SK-N-SH (cell line): ENCODE results near the gene PHLPP1. TPM values are rescaled to one million over a fixed set of nuclear protein-coding genes. Genes with fewer than 3 reads are reported as not detected.

ENCODE experiments used
- CTCF ChIA-PET: fragments of 300-600, 350-600 bp; formaldehyde crosslinking; extraction: SDS; loops from one replicate; lab custom pipeline; 2021; lab: Yijun Ruan, JAX
- POLR2A ChIA-PET: fragments of 350-600 bp; sonication (Branson Sonifier 250); formaldehyde crosslinking; extraction: SDS; loops from one replicate; lab custom pipeline; 2020; ENCODE audit warnings: antibody characterized with exemption, inconsistent platforms; lab: Yijun Ruan, JAX
- DNase-seq: peaks from one replicate; pipeline ENCODE4 v3.0.0; 2012
- H2AFZ ChIP-seq: fragments of 200-600 bp; sonication (generic); 2 replicates; pipeline ENCODE4 v1.8.1; 2016; ENCODE audit warnings: antibody characterized with exemption, mild to moderate bottlenecking, low read depth
- H3F3A ChIP-seq: fragments of 200-600 bp; sonication (generic); replicated peaks from 2 replicates; pipeline ENCODE3; 2016; ENCODE audit warnings: antibody characterized with exemption, mild to moderate bottlenecking; ENCODE audit not compliant: insufficient read depth
- H3K27ac ChIP-seq, 2 experiments: fragments of 200-500 bp in 1 of 2; fragments of 200-600 bp in 1 of 2; sonication (Bioruptor generic) in 1 of 2; sonication (generic), shearing (Covaris generic) in 1 of 2; 2 replicates each; pipeline versions ENCODE4 v1.5.1 to v1.6.1; 2014 to 2016; ENCODE audit warnings: low read depth in 2 of 2, inconsistent platforms in 1 of 2, low read length in 1 of 2, mild to moderate bottlenecking in 1 of 2, mixed read lengths in 1 of 2
- H3K27me3 ChIP-seq: fragments of 200-600 bp; sonication (generic), shearing (Covaris generic); 2 replicates; pipeline ENCODE4 v1.6.1; 2016; ENCODE audit warnings: mixed run types; ENCODE audit not compliant: insufficient read depth
- H3K36me3 ChIP-seq, 2 experiments: fragments of 200-500 bp in 1 of 2; fragments of 200-600 bp in 1 of 2; sonication (Bioruptor generic) in 1 of 2; sonication (generic) in 1 of 2; replicated peaks in 1 of 2; 2 replicates each; pipeline versions ENCODE3 to v1.5.1; 2014 to 2016; ENCODE audit warnings: low read length in 1 of 2, mild to moderate bottlenecking in 1 of 2; ENCODE audit not compliant: insufficient read depth in 2 of 2, control insufficient read depth in 1 of 2
- H3K4me1 ChIP-seq, 2 experiments: fragments of 200-500 bp in 1 of 2; fragments of 200-600 bp in 1 of 2; sonication (Bioruptor generic) in 1 of 2; sonication (generic), shearing (Covaris generic) in 1 of 2; 2 replicates each; pipeline versions ENCODE4 v1.5.1 to v1.6.1; 2014 to 2016; ENCODE audit warnings: low read depth in 1 of 2, low read length in 1 of 2, mixed run types in 1 of 2; ENCODE audit not compliant: insufficient read depth in 2 of 2, control insufficient read depth in 1 of 2
- H3K4me2 ChIP-seq: fragments of 200-600 bp; sonication (generic), shearing (Covaris generic); 2 replicates; pipeline ENCODE4 v1.6.1; 2017; ENCODE audit warnings: mixed run types
- H3K4me3 ChIP-seq, 2 experiments: fragments of 200-500 bp in 1 of 2; fragments of 200-600 bp in 1 of 2; sonication (Bioruptor generic) in 1 of 2; sonication (generic), shearing (Covaris generic) in 1 of 2; 2 replicates each; pipeline versions ENCODE4 v1.5.1 to v1.8.1; 2014 to 2016; ENCODE audit warnings: low read depth in 2 of 2, inconsistent platforms in 1 of 2, low read length in 1 of 2, mild to moderate bottlenecking in 1 of 2, mixed read lengths in 1 of 2, moderate library complexity in 1 of 2
- H3K79me2 ChIP-seq: fragments of 200-600 bp; sonication (generic); 2 replicates; pipeline ENCODE4 v1.8.1; 2017; ENCODE audit warnings: mild to moderate bottlenecking; ENCODE audit not compliant: insufficient read depth
- H3K9ac ChIP-seq: fragments of 200-600 bp; sonication (generic); 2 replicates; pipeline ENCODE4 v1.6.1; 2017; ENCODE audit warnings: mixed run types
- H3K9me2 ChIP-seq: fragments of 200-600 bp; sonication (generic); 2 replicates; pipeline ENCODE4 v1.6.1; 2017; ENCODE audit warnings: mixed run types
- H3K9me3 ChIP-seq: fragments of 200-600 bp; sonication (generic); 2 replicates; pipeline ENCODE4 v1.6.1; 2017; ENCODE audit warnings: mixed run types, mild to moderate bottlenecking, moderate library complexity
- H4K20me1 ChIP-seq: fragments of 200-600 bp; sonication (generic); 2 replicates; pipeline ENCODE4 v1.6.1; 2017; ENCODE audit warnings: mild to moderate bottlenecking, mixed run types; ENCODE audit not compliant: insufficient read depth
- CHD2 ChIP-seq: fragments of 150-350 bp; IDR thresholded peaks from 2 replicates; pipeline ENCODE4 v1.6.1; 2018; ENCODE audit warnings: low read length; ENCODE audit not compliant: partially characterized antibody
- ELF1 ChIP-seq: IDR thresholded peaks from 2 replicates; pipeline ENCODE4 v1.4.0; 2012
- EP300 ChIP-seq, 2 experiments: IDR thresholded peaks; 2 replicates each; pipeline versions ENCODE4 v1.4.0 to v1.6.1; 2012; ENCODE audit warnings: borderline replicate concordance in 1 of 2, low read depth in 1 of 2, low read length in 1 of 2
- EZH2phosphoT487 ChIP-seq: fragments of 200-600 bp; sonication (generic); IDR thresholded peaks from 2 replicates; pipeline ENCODE4 v1.6.1; 2017; ENCODE audit warnings: low read depth, mixed run types, mild to moderate bottlenecking, antibody characterized with exemption, moderate library complexity, borderline replicate concordance
- FOXJ3 ChIP-seq: sonication (generic); formaldehyde crosslinking; IDR thresholded peaks from 2 replicates; pipeline ENCODE4 v1.5.1; 2020; ENCODE audit warnings: mild to moderate bottlenecking, missing genetic modification reagents
- FOXM1 ChIP-seq: IDR thresholded peaks from 2 replicates; pipeline ENCODE4 v1.4.0; 2012; ENCODE audit warnings: low read depth, mild to moderate bottlenecking
- GABPA ChIP-seq: IDR thresholded peaks from 2 replicates; pipeline ENCODE4 v1.4.0; 2012; ENCODE audit warnings: low read depth, mild to moderate bottlenecking
- JUND ChIP-seq: IDR thresholded peaks from 2 replicates; pipeline ENCODE4 v1.4.0; 2012
- MEF2A ChIP-seq: IDR thresholded peaks from 2 replicates; pipeline ENCODE4 v1.4.0; 2012; ENCODE audit warnings: low read depth, borderline replicate concordance
- NRF1 ChIP-seq: IDR thresholded peaks from 2 replicates; pipeline ENCODE4 v1.6.1; 2012; ENCODE audit warnings: low read depth, mild to moderate bottlenecking, low read length
- RCOR1 ChIP-seq: fragments of 150-350 bp; IDR thresholded peaks from 2 replicates; pipeline ENCODE4 v1.6.1; 2017; ENCODE audit warnings: antibody characterized with exemption, low read length
- RFX5 ChIP-seq: IDR thresholded peaks from 2 replicates; pipeline ENCODE4 v1.6.1; 2012; ENCODE audit warnings: mild to moderate bottlenecking, improper control_type of control experiment, low read length
- RXRA ChIP-seq: IDR thresholded peaks from 2 replicates; pipeline ENCODE4 v1.4.0; 2012; ENCODE audit warnings: low read depth, mild to moderate bottlenecking, borderline replicate concordance
- SIN3A ChIP-seq: IDR thresholded peaks from 2 replicates; pipeline ENCODE4 v1.6.1; 2012; ENCODE audit warnings: low read depth, mild to moderate bottlenecking, low read length, moderate library complexity, borderline replicate concordance
- SMC3 ChIP-seq: IDR thresholded peaks from 2 replicates; pipeline ENCODE4 v1.6.1; 2012; ENCODE audit warnings: low read depth, low read length, improper control_type of control experiment
- TAF1 ChIP-seq: IDR thresholded peaks from 2 replicates; pipeline ENCODE4 v1.6.1; 2012; ENCODE audit warnings: low read depth, mild to moderate bottlenecking, low read length, moderate library complexity, borderline replicate concordance
- TCF12 ChIP-seq: IDR thresholded peaks from 2 replicates; pipeline ENCODE4 v1.4.0; 2012
- TEAD4 ChIP-seq: IDR thresholded peaks from 2 replicates; pipeline ENCODE4 v1.4.0; 2012; ENCODE audit warnings: mild to moderate bottlenecking, borderline replicate concordance; ENCODE audit not compliant: insufficient read depth
- YY1 ChIP-seq: IDR thresholded peaks from 2 replicates; pipeline ENCODE4 v1.4.0; 2012; ENCODE audit warnings: low read depth, mild to moderate bottlenecking
- WGBS: methylation state at CpG from one replicate; pipeline ENCODE4 v1.1.6; 2017; ENCODE audit warnings: low lambda C conversion rate; 5-methylcytosine and 5-hydroxymethylcytosine counted together
- polyA plus RNA-seq, 3 experiments: library from polyadenylated mRNA; depleted of rRNA; stranded (reverse); fragments of >200 nt; gene quantifications; 2 replicates each; pipeline ENCODE4 v1.2.3, GENCODE V29; 2012
- TF ChIP-seq, protein P1 (sequence below): IDR thresholded peaks from 2 replicates; pipeline ENCODE4; 2012
- TF ChIP-seq, protein P2 (sequence below): IDR thresholded peaks from 2 replicates; pipeline ENCODE4 v1.4.0; 2012; ENCODE audit warnings: low read depth, borderline replicate concordance
- TF ChIP-seq, protein P3 (sequence below): fragments of 150-350 bp; IDR thresholded peaks from 2 replicates; pipeline ENCODE4 v1.6.1; 2017; ENCODE audit warnings: antibody characterized with exemption, low read length, low read depth, borderline replicate concordance
- TF ChIP-seq, protein P4 (sequence below): IDR thresholded peaks from 2 replicates; pipeline ENCODE4 v1.4.0; 2012; ENCODE audit warnings: low read depth, borderline replicate concordance
- TF ChIP-seq, protein P5 (sequence below): IDR thresholded peaks from 2 replicates; pipeline ENCODE4 v1.4.0; 2012; ENCODE audit warnings: low read depth
- TF ChIP-seq, protein P6 (sequence below): IDR thresholded peaks from 2 replicates; pipeline ENCODE4 v1.6.1; 2012; ENCODE audit warnings: mild to moderate bottlenecking, low read depth, low read length, moderate library complexity

Gene PHLPP1
- polyA plus RNA-seq, 1 of the 3 experiments (the other 2 are of a cell fraction) = 4.6 TPM

DNA sequence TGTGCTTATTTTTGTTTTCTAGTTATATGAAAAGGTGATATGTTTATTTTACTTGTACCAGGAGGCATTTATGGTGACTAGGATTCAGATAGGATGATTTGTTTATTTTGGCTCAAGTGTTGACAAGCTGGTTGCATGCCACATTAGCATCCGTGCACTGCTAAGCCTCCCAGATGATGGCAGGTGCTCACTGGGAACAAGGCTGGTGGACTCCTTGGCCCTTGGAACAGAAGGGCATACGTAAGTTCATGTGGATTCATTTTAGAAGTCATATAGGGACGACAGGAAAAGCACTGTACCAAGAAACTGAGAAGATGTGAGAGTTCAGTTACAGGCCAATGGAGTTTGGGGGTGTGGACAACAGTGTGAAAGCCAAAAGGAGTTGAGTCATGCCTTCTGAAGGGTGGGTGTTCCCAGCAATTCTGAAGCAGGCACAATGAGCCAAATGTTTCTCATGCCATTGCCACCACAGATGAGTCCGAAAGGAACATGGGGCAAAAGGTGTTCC lies 166.2 kb downstream of the PHLPP1 start:
- H3K4me1 ChIP-seq = peaks cover 2 to 23% of the 10 kb centered on the region in 2 experiments; a peak in 3 of 4 replicates
- H3K9me3 ChIP-seq = no peaks in the 10 kb centered on the region
- no peaks in the 10 kb centered on the region for H3K79me2 ChIP-seq
- H3K27me3 ChIP-seq = no peaks in the 10 kb centered on the region
- CTCF ChIA-PET = no interaction called here
- peaks cover 13% of the 10 kb centered on the region for H3F3A ChIP-seq
- H4K20me1 ChIP-seq = no peaks in the 10 kb centered on the region
- H3K36me3 ChIP-seq = no peaks in the 10 kb centered on the region
- no peaks in the 10 kb centered on the region for H3K9me2 ChIP-seq
- POLR2A ChIA-PET = no interaction called here
- no peak overlapping the region for H3K9ac ChIP-seq
- DNase-seq = no peak
- peak overlapping the region; percentile 16; the same call in 1 of the 2 replicates for H2AFZ ChIP-seq
- 48% methylated on average over 4 of the region's 4 CpGs for WGBS
- no peak overlapping the region for H3K4me3 ChIP-seq
- peak overlapping the region; percentile 32; the same call in 1 of the 2 replicates for H3K4me2 ChIP-seq
- peak overlapping the region in 1 of 2 experiments; percentile 62; a peak in 2 of 4 replicates for H3K27ac ChIP-seq
- TF ChIP-seq FOXM1 = no peak
- TF ChIP-seq YY1 = no peak
- TF ChIP-seq, protein P1, sequence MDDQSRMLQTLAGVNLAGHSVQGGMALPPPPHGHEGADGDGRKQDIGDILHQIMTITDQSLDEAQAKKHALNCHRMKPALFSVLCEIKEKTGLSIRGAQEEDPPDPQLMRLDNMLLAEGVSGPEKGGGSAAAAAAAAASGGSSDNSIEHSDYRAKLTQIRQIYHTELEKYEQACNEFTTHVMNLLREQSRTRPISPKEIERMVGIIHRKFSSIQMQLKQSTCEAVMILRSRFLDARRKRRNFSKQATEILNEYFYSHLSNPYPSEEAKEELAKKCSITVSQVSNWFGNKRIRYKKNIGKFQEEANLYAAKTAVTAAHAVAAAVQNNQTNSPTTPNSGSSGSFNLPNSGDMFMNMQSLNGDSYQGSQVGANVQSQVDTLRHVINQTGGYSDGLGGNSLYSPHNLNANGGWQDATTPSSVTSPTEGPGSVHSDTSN = no peak; the same call in 1 of the 2 replicates
- TF ChIP-seq TEAD4 = no peak
- TF ChIP-seq, protein P2, sequence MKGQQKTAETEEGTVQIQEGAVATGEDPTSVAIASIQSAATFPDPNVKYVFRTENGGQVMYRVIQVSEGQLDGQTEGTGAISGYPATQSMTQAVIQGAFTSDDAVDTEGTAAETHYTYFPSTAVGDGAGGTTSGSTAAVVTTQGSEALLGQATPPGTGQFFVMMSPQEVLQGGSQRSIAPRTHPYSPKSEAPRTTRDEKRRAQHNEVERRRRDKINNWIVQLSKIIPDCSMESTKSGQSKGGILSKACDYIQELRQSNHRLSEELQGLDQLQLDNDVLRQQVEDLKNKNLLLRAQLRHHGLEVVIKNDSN = no peak
- no peak; a peak in 1 of 4 replicates for TF ChIP-seq EP300 (IDR thresholded peaks at IDR 0.05; ENCODE audit: borderline replicate concordance in 1 of 2, low read depth in 1 of 2, low read length in 1 of 2)
- no peak for TF ChIP-seq GABPA
- no peak for TF ChIP-seq EZH2phosphoT487
- no peak for TF ChIP-seq MEF2A
- TF ChIP-seq FOXJ3 (CRISPR knock-in tag) = no peak
- TF ChIP-seq ELF1 = no peak
- no peak for TF ChIP-seq JUND
- peak; percentile 36; the same call in 1 of the 2 replicates for TF ChIP-seq RXRA
- no peak for TF ChIP-seq SMC3
- no peak for TF ChIP-seq TAF1
- TF ChIP-seq RFX5 = no peak
- TF ChIP-seq NRF1 = no peak
- TF ChIP-seq TCF12 = 0 out of 2 replicates have a peak, but pooled peaks have one; percentile 6
- TF ChIP-seq, protein P3, sequence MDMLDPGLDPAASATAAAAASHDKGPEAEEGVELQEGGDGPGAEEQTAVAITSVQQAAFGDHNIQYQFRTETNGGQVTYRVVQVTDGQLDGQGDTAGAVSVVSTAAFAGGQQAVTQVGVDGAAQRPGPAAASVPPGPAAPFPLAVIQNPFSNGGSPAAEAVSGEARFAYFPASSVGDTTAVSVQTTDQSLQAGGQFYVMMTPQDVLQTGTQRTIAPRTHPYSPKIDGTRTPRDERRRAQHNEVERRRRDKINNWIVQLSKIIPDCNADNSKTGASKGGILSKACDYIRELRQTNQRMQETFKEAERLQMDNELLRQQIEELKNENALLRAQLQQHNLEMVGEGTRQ = no peak
- TF ChIP-seq, protein P4, sequence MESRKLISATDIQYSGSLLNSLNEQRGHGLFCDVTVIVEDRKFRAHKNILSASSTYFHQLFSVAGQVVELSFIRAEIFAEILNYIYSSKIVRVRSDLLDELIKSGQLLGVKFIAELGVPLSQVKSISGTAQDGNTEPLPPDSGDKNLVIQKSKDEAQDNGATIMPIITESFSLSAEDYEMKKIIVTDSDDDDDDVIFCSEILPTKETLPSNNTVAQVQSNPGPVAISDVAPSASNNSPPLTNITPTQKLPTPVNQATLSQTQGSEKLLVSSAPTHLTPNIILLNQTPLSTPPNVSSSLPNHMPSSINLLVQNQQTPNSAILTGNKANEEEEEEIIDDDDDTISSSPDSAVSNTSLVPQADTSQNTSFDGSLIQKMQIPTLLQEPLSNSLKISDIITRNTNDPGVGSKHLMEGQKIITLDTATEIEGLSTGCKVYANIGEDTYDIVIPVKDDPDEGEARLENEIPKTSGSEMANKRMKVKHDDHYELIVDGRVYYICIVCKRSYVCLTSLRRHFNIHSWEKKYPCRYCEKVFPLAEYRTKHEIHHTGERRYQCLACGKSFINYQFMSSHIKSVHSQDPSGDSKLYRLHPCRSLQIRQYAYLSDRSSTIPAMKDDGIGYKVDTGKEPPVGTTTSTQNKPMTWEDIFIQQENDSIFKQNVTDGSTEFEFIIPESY = no peak
- TF ChIP-seq SIN3A = no peak
- TF ChIP-seq, protein P5, sequence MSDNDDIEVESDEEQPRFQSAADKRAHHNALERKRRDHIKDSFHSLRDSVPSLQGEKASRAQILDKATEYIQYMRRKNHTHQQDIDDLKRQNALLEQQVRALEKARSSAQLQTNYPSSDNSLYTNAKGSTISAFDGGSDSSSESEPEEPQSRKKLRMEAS = peak; percentile 64; the same call in 1 of the 2 replicates
- TF ChIP-seq, protein P6, sequence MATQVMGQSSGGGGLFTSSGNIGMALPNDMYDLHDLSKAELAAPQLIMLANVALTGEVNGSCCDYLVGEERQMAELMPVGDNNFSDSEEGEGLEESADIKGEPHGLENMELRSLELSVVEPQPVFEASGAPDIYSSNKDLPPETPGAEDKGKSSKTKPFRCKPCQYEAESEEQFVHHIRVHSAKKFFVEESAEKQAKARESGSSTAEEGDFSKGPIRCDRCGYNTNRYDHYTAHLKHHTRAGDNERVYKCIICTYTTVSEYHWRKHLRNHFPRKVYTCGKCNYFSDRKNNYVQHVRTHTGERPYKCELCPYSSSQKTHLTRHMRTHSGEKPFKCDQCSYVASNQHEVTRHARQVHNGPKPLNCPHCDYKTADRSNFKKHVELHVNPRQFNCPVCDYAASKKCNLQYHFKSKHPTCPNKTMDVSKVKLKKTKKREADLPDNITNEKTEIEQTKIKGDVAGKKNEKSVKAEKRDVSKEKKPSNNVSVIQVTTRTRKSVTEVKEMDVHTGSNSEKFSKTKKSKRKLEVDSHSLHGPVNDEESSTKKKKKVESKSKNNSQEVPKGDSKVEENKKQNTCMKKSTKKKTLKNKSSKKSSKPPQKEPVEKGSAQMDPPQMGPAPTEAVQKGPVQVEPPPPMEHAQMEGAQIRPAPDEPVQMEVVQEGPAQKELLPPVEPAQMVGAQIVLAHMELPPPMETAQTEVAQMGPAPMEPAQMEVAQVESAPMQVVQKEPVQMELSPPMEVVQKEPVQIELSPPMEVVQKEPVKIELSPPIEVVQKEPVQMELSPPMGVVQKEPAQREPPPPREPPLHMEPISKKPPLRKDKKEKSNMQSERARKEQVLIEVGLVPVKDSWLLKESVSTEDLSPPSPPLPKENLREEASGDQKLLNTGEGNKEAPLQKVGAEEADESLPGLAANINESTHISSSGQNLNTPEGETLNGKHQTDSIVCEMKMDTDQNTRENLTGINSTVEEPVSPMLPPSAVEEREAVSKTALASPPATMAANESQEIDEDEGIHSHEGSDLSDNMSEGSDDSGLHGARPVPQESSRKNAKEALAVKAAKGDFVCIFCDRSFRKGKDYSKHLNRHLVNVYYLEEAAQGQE = no peak
- TF ChIP-seq RCOR1 = no peak
- no peak for TF ChIP-seq CHD2
